Measurements from ENCODE around the gene THRAP3.

Gene THRAP3, protein sequence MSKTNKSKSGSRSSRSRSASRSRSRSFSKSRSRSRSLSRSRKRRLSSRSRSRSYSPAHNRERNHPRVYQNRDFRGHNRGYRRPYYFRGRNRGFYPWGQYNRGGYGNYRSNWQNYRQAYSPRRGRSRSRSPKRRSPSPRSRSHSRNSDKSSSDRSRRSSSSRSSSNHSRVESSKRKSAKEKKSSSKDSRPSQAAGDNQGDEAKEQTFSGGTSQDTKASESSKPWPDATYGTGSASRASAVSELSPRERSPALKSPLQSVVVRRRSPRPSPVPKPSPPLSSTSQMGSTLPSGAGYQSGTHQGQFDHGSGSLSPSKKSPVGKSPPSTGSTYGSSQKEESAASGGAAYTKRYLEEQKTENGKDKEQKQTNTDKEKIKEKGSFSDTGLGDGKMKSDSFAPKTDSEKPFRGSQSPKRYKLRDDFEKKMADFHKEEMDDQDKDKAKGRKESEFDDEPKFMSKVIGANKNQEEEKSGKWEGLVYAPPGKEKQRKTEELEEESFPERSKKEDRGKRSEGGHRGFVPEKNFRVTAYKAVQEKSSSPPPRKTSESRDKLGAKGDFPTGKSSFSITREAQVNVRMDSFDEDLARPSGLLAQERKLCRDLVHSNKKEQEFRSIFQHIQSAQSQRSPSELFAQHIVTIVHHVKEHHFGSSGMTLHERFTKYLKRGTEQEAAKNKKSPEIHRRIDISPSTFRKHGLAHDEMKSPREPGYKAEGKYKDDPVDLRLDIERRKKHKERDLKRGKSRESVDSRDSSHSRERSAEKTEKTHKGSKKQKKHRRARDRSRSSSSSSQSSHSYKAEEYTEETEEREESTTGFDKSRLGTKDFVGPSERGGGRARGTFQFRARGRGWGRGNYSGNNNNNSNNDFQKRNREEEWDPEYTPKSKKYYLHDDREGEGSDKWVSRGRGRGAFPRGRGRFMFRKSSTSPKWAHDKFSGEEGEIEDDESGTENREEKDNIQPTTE

GRCh38 chr1:36223996-36224536, at the start of gene THRAP3:
TSS of gene THRAP3 (plus strand) at chr1:36224443. CDS start at chr1:36282564, 58,121 bp downstream.
- DNase-seq (ENCODE audit: low read depth) = peak; percentile 100
- TF ChIP-seq CTCF (IDR thresholded peaks at IDR 0.05; ENCODE audit: insufficient read depth, low read depth, low read length, missing control alignments) = no peak
- H3K4me3 ChIP-seq (ENCODE audit: low read length) = peak within 1 kb of the TSS; percentile 97

DNA sequence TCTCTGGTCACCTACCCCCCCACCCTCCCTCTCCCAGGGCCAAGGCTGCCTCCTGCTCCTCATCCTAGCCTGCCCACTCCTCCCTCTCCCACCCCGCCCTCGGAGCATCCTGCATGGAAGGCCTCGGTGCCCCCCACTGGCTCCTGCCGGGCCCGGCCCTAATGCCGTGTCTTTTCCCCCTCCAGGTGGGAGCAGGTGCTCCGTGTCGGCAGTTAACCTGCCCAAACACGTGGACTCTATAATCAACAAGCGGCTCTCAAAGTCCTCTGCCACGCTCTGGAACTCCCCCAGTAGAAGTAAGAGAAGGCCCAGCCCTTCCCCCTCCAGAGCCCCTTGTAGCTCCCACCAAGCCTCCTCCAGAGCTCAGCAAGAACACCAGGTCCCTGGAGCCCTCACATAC, 49.5 kb upstream of the THRAP3 start:
- H3K4me3 ChIP-seq (ENCODE audit: low read length) = no peak overlapping the region
- DNase-seq (ENCODE audit: low read depth) = no peak
- TF ChIP-seq CTCF (IDR thresholded peaks at IDR 0.05; ENCODE audit: insufficient read depth, low read depth, low read length, missing control alignments) = no peak

- H3K4me3 ChIP-seq (ENCODE audit: low read length) = no peak overlapping the region
- DNase-seq (ENCODE audit: low read depth) = no peak
- no peak for TF ChIP-seq CTCF (IDR thresholded peaks at IDR 0.05; ENCODE audit: insufficient read depth, low read depth, low read length, missing control alignments)
Measured at GRCh38 chr1:36175137-36176095, 48.8 kb upstream of the THRAP3 start.

DNA sequence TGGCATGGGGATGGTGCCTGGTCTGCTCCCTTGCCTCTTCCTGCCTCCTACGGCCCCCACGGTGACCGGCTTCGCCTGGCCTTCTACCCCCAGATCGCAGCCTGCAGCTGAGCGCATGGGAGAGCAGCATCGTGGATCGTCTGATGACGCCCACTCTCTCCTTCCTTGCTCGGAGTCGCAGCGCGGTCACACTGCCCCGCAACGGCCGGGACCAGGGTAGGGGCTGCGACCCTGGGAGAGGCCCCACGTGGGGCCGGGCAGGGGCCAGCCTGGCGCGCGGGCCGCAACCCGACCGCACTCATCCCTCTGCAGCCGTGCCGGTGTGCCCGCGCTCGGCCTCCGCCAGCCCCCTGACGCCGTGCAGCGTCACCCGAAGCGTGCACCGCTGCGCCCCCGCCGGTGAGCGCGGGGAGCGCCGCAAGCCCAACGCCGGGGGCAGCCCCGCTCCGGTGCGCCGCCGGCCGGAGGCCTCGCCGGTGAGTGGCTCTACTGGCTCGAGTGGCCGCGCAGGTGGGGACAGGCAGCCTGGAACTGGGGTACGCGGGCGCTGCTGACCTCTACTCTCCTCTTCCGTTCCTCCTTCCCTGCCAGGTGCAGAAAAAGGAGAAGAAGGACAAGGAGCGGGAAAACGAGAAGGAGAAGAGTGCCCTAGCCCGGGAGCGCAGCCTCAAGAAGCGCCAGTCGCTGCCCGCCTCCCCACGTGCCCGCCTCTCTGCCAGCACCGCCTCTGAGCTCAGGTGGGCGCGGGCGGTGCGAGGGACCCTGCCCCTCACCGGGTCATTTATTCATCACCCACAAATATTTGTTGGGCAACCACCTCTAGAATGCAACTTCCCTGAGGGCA, 47.9 kb upstream of the THRAP3 start:
- no peak overlapping the region for H3K4me3 ChIP-seq (ENCODE audit: low read length)
- TF ChIP-seq CTCF (IDR thresholded peaks at IDR 0.05; ENCODE audit: insufficient read depth, low read depth, low read length, missing control alignments) = no peak
- no peak for DNase-seq (ENCODE audit: low read depth)

- DNase-seq (ENCODE audit: low read depth) = no peak
- H3K4me3 ChIP-seq (ENCODE audit: low read length) = no peak overlapping the region
- no peak for TF ChIP-seq CTCF (IDR thresholded peaks at IDR 0.05; ENCODE audit: insufficient read depth, low read depth, low read length, missing control alignments)
Measured at GRCh38 chr1:36177589-36178431, 46.4 kb upstream of the THRAP3 start.

Data from epithelial cell of esophagus (primary cell).